ENCODE results near the gene CD180.

The CD180 gene

GRCh38 chr5:67211926-67212325 is 15.3 kb upstream of the CD180 start:
- DNase-seq (ENCODE audit: low spot score) = no peak

- DNase-seq (ENCODE audit: low spot score) = peak; percentile 69
Observed at GRCh38 chr5:67209141-67209771, 12.7 kb upstream of the CD180 start.

GRCh38 chr5:67208403-67208802 is 11.8 kb upstream of the CD180 start:
- no peak for DNase-seq (ENCODE audit: low spot score)

GRCh38 chr5:67206929-67207328 is 10.3 kb upstream of the CD180 start:
- DNase-seq (ENCODE audit: low spot score) = peak; percentile 28

GRCh38 chr5:67206461-67206860 is 9.9 kb upstream of the CD180 start:
- DNase-seq (ENCODE audit: low spot score) = no peak

- no peak for DNase-seq (ENCODE audit: low spot score)
Observed at GRCh38 chr5:67205981-67206380, 9.4 kb upstream of the CD180 start.

GRCh38 chr5:67204821-67205220 is 8.2 kb upstream of the CD180 start:
- DNase-seq (ENCODE audit: low spot score) = no peak

- no peak for DNase-seq (ENCODE audit: low spot score)
Observed at GRCh38 chr5:67203701-67204074, 7.1 kb upstream of the CD180 start.

GRCh38 chr5:67202828-67203227 is 6.2 kb upstream of the CD180 start:
- no peak for DNase-seq (ENCODE audit: low spot score)

- DNase-seq (ENCODE audit: low spot score) = no peak
Observed at GRCh38 chr5:67201897-67202549, 5.4 kb upstream of the CD180 start.

GRCh38 chr5:67200809-67201562 is 4.4 kb upstream of the CD180 start:
- DNase-seq (ENCODE audit: low spot score) = no peak

GRCh38 chr5:67199859-67200258 is 3.3 kb upstream of the CD180 start:
- DNase-seq (ENCODE audit: low spot score) = no peak

- no peak for DNase-seq (ENCODE audit: low spot score)
Observed at GRCh38 chr5:67198917-67199316, 2.3 kb upstream of the CD180 start.

GRCh38 chr5:67197536-67197935 is 937 bp upstream of the CD180 start:
- DNase-seq (ENCODE audit: low spot score) = no peak

GRCh38 chr5:67195406-67196275 is 958 bp downstream of the CD180 start:
- no peak for DNase-seq (ENCODE audit: low spot score)

GRCh38 chr5:67194166-67194565 is 2.4 kb downstream of the CD180 start:
- no peak for DNase-seq (ENCODE audit: low spot score)

- DNase-seq (ENCODE audit: low spot score) = no peak
Observed at GRCh38 chr5:67193439-67193807, 3.2 kb downstream of the CD180 start.

- no peak for DNase-seq (ENCODE audit: low spot score)
Observed at GRCh38 chr5:67192719-67193438, 3.7 kb downstream of the CD180 start.

- no peak for DNase-seq (ENCODE audit: low spot score)
Observed at GRCh38 chr5:67190861-67191260, 5.7 kb downstream of the CD180 start.

- DNase-seq (ENCODE audit: low spot score) = no peak
Observed at GRCh38 chr5:67190410-67190809, 6.2 kb downstream of the CD180 start.

- no peak for DNase-seq (ENCODE audit: low spot score)
Observed at GRCh38 chr5:67189931-67190330, 6.7 kb downstream of the CD180 start.

GRCh38 chr5:67189079-67189354 is 7.6 kb downstream of the CD180 start:
- DNase-seq (ENCODE audit: low spot score) = no peak
